Measurements from ENCODE around the gene SHANK3. TPM values are rescaled to one million over a fixed set of nuclear protein-coding genes. Genes with fewer than 3 reads are reported as not detected.

The SHANK3 gene
- total and polyA plus RNA-seq, 2 donors (not counting 1 experiment from before 2014, with no cell fraction given), result not detected

GRCh38 chr22:50626850-50627641 lies 45.6 kb upstream of the SHANK3 start:
- Histone ChIP-seq H3K4me1 (ENCODE audit: control insufficient read depth in 2 of 2, insufficient read depth in 2 of 2, low read length in 2 of 2) (peaks cover 21 to 34% of the 10 kb centered on the region in 2 donors), H3K27me3 (replicated peaks in 1 of 4; ENCODE audit: control extremely low read depth in 1 of 4, control insufficient read depth in 3 of 4, insufficient read depth in 4 of 4, low read length in 3 of 4) (no peaks in the 10 kb centered on the region), H4K20me1 (ENCODE audit: control insufficient read depth, insufficient read depth, low read length, poor library complexity, severe bottlenecking) (no peaks in the 10 kb centered on the region), H3K4me2 (replicated peaks; ENCODE audit: low read depth, low read length, poor library complexity, severe bottlenecking) (peak overlapping the region; percentile 97), H3K79me2 (ENCODE audit: control insufficient read depth, insufficient read depth, low read length) (peaks cover 9% of the 10 kb centered on the region), H3K27ac (ENCODE audit: low read length in 2 of 2) (peak overlapping the region; percentile 64 to 72), H2AFZ (ENCODE audit: insufficient read depth, low read depth, low read length, poor library complexity, severe bottlenecking) (peak overlapping the region; percentile 97), H3K36me3 (replicated peaks in 1 of 2; ENCODE audit: control extremely low read depth in 1 of 2, control insufficient read depth in 1 of 2, extremely low read depth in 1 of 2, insufficient read depth in 2 of 2, low read length in 1 of 2) (no peaks in the 10 kb centered on the region), H3K4me3 (ENCODE audit: control extremely low read depth in 1 of 5, extremely low read depth in 1 of 5, insufficient read depth in 1 of 5, low read depth in 2 of 5, low read length in 4 of 5) (peak overlapping the region in 4 of 5 experiments; percentile 72 to 92 (median 81)), H3K9ac (ENCODE audit: low read length) (peak overlapping the region; percentile 82), H3K9me3 (ENCODE audit: control extremely low read depth in 1 of 3, control insufficient read depth in 2 of 3, insufficient read depth in 1 of 3, low read length in 2 of 3) (no peaks in the 10 kb centered on the region)
- TF ChIP-seq EZH2 (IDR thresholded peaks at IDR 0.05; ENCODE audit: borderline replicate concordance, insufficient read depth, low read depth, low read length, poor library complexity, severe bottlenecking), result no peak
- TF ChIP-seq CTCF (IDR thresholded peaks at IDR 0.05), result no peak
- CTCF ChIA-PET, result interaction anchor here (0.5 to 2.2 kb wide), 3 partner anchors 14 to 332 kb away, joined by 3 to 11 read pairs (median 5); partner anchors contain the start of gene SCO2
- Mint-ChIP-seq H3K27ac (peak overlapping the region; percentile 46), H3K4me1 (peaks cover 24% of the 10 kb centered on the region), H3K9me3 (ENCODE audit: insufficient read depth) (no peaks in the 10 kb centered on the region), H3K4me3 (peak overlapping the region; percentile 81), H3K27me3 (no peaks in the 10 kb centered on the region)
- 92% methylated on average over 40 of the region's 42 CpGs for WGBS (ENCODE audit: insufficient coverage)
- POLR2A ChIA-PET, result no interaction called here
- no peak for ATAC-seq (ENCODE audit: low read depth)
- peak; percentile 33 for DNase-seq
- intact Hi-C loops (cut with micrococcal nuclease), result no loop called here
